Measurements from ENCODE around the gene RNASE7. TPM values are rescaled to one million over a fixed set of nuclear protein-coding genes. Genes with fewer than 3 reads are reported as not detected.
"Not testable (repeated sequence)": the region's sequence is repeated elsewhere in the genome, so short reads cannot be mapped to it uniquely, and the experiment has no call there.

RNASE7 gene
- total RNA-seq, 2 donors from 2014 or later, result 0.74 TPM; not detected in 1

GRCh38 chr14:21037156-21037555 lies 5.0 kb upstream of the RNASE7 start:
- Histone ChIP-seq H3K4me3 (no peak overlapping the region), H3K9me3 (no peaks in the 10 kb centered on the region), H3K36me3 (no peaks in the 10 kb centered on the region), H3K27ac (no peak overlapping the region), H3K27me3 (replicated peaks; ENCODE audit: insufficient read depth) (no peaks in the 10 kb centered on the region), H3K4me1 (replicated peaks) (peaks cover 14% of the 10 kb centered on the region)
- no peak for TF ChIP-seq POLR2AphosphoS5 (IDR thresholded peaks at IDR 0.05)
- TF ChIP-seq, protein P1, sequence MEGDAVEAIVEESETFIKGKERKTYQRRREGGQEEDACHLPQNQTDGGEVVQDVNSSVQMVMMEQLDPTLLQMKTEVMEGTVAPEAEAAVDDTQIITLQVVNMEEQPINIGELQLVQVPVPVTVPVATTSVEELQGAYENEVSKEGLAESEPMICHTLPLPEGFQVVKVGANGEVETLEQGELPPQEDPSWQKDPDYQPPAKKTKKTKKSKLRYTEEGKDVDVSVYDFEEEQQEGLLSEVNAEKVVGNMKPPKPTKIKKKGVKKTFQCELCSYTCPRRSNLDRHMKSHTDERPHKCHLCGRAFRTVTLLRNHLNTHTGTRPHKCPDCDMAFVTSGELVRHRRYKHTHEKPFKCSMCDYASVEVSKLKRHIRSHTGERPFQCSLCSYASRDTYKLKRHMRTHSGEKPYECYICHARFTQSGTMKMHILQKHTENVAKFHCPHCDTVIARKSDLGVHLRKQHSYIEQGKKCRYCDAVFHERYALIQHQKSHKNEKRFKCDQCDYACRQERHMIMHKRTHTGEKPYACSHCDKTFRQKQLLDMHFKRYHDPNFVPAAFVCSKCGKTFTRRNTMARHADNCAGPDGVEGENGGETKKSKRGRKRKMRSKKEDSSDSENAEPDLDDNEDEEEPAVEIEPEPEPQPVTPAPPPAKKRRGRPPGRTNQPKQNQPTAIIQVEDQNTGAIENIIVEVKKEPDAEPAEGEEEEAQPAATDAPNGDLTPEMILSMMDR (IDR thresholded peaks at IDR 0.05), result no peak
- intact Hi-C loops (cut with DNase I), result no loop called here
- 94% methylated on average over 3 of the region's 3 CpGs for WGBS
- no peak for DNase-seq (ENCODE audit: low spot score)

DNA sequence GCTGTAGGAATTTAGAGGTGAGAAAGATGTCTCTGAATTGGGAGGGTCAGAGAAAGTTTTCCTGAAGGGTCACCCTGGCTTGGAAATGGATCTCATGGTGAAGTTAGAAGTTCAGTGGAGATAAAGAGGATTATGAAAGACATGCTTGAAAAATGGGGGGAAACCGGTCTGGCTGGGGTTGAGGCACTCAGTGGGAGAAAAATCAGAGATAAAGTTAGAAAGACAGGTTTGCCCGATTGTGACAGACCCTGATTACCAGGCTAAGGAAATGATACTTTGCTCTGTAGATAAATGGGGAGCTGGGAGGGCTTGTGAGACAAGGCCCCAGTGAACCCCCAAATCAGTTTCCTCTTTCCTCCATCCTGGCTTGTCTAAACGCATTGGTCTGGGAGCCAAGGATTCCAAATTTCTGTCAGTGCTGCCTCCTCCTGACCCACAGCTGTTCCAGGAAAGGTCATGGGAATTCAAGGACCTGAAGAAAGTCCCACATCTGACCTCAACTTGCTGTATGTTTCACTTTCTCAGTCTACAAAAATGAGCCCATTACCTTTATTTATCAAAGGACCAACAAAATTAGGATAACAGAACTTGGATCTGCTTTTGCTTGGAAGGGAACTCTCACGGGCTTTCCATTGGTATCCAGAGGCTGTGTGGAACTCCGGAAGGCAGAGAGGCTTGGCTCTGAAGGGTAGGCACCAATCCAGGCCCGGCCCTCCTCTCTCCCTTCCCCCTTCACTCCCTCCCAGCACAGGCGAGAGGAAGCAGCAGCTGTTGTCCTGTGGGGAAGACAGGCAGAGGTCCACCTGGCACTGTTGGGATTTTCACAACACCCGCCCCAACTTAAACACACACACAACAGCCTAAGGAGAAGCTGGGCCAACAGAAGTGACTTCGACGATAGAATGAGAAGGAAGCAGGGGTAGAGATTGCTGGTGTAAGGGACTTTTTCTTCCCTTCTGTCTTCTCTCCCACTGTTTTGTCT lies 3.4 kb upstream of the RNASE7 start:
- WGBS, result 12% methylated on average over 10 of the region's 10 CpGs
- H3K9me3 ChIP-seq, result no peaks in the 10 kb centered on the region
- H3K36me3 ChIP-seq, result no peaks in the 10 kb centered on the region
- H3K27me3 ChIP-seq (replicated peaks; ENCODE audit: insufficient read depth), result no peaks in the 10 kb centered on the region
- peak overlapping the region; percentile 77 to 80 for H3K27ac ChIP-seq
- H3K4me1 ChIP-seq (replicated peaks), result peaks cover 14% of the 10 kb centered on the region
- DNase-seq (ENCODE audit: low spot score), result peak; percentile 88
- no peak overlapping the region for H3K4me3 ChIP-seq
- intact Hi-C loops (cut with DNase I), result loop anchor here (2.0 kb wide), 1 partner anchor 14 kb away; the partner anchor contains the start of gene NDRG2
- TF ChIP-seq, protein P1 (IDR thresholded peaks at IDR 0.05), result peak in 1 of 4 experiments; percentile 7
- TF ChIP-seq POLR2A (IDR thresholded peaks at IDR 0.05) (peak; percentile 21), POLR2AphosphoS5 (IDR thresholded peaks at IDR 0.05) (peak; percentile 89)

DNA sequence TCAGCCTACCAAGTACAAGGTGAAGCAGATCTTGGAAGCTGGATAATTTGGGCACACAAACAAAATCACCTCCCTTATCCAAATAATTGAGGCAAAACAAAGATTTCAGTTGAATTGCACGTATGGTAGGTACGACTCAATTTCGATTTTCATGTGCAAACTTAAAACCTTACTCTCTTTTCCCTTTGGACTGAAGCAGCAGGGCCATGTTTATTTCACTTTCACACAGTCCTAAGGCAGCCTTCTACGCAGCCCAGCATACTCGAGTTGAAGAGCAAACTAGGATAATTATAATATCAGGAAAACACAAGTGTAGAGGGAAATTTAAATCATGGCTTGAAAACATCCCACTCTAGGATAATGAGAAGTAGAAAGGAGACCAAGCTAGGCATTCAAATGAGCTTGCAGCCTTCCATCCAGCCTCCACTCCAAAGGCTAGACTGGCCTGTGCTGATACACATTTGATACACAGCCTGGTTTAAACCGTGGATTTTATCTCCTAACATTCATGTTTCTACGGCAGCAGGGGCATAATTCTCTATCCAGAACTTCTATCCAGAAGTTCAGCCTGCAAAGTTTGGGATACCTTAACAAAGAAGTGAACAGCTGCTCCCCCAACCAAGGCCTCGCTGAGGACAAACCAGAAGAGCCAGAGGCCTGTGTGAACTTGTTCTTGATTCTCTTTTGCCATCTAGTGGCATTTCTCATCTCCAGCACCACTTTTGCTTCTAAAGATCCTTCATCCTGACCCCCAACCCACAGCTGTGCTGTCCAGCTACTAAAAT lies 2.4 kb upstream of the RNASE7 start:
- TF ChIP-seq POLR2AphosphoS5 (IDR thresholded peaks at IDR 0.05), result peak; percentile 63
- no peak for TF ChIP-seq POLR2A (IDR thresholded peaks at IDR 0.05)
- TF ChIP-seq, protein P1 (IDR thresholded peaks at IDR 0.05), result peak; percentile 36 to 82 (median 74)
- 30% methylated on average over 8 of the region's 8 CpGs for WGBS
- no peaks in the 10 kb centered on the region for H3K36me3 ChIP-seq
- H3K27me3 ChIP-seq (replicated peaks; ENCODE audit: insufficient read depth), result no peaks in the 10 kb centered on the region
- DNase-seq (ENCODE audit: low spot score), result peak; percentile 66
- no peaks in the 10 kb centered on the region for H3K9me3 ChIP-seq
- no peak overlapping the region for H3K4me3 ChIP-seq
- H3K27ac ChIP-seq, result peak overlapping the region; percentile 77 to 80
- intact Hi-C loops (cut with DNase I), result loop anchor here (2.0 to 10.0 kb wide), 3 partner anchors 15 to 185 kb away; partner anchors contain the start of gene NDRG2
- peaks cover 14% of the 10 kb centered on the region for H3K4me1 ChIP-seq (replicated peaks)

GRCh38 chr14:21040370-21040925 lies 1.7 kb upstream of the RNASE7 start:
- Histone ChIP-seq H3K27ac (peak overlapping the region in 1 of 2 donors; percentile 80), H3K27me3 (replicated peaks; ENCODE audit: insufficient read depth) (no peaks in the 10 kb centered on the region), H3K4me1 (replicated peaks) (peaks cover 14% of the 10 kb centered on the region), H3K9me3 (no peaks in the 10 kb centered on the region), H3K36me3 (no peaks in the 10 kb centered on the region), H3K4me3 (no peak overlapping the region)
- TF ChIP-seq POLR2A (IDR thresholded peaks at IDR 0.05) (no peak), POLR2AphosphoS5 (IDR thresholded peaks at IDR 0.05) (no peak)
- TF ChIP-seq, protein P1 (IDR thresholded peaks at IDR 0.05), result no peak
- DNase-seq (ENCODE audit: low spot score), result no peak
- intact Hi-C loops (cut with DNase I), result loop anchor here (2.0 to 10.0 kb wide), 2 partner anchors 26 to 186 kb away; no protein-coding TSS in a partner anchor
- 64% methylated on average over 8 of the region's 8 CpGs for WGBS

DNA sequence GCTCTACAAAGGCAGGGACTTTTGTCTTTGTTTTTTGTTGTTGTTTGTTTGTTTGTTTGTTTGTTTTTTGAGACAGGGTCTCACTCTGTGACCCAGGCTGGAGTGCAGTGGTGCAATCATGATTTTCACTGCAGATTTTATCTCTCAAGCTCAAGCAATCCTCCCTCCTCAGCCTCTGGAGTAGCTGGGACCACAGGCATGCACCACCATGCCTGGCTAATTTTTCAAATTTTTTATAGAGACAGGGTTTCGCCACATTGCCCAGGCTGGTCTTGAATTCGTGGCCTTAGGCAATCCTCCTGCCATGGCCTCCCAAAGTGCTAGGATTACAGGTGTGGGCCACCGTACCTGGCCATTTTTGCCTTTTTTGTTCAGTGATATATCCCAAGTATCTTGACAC lies 1.2 kb upstream of the RNASE7 start:
- H3K9me3 ChIP-seq; H3K4me3 ChIP-seq; H3K27ac ChIP-seq; H3K27me3 ChIP-seq (replicated peaks; ENCODE audit: insufficient read depth); DNase-seq (ENCODE audit: low spot score); H3K36me3 ChIP-seq: not testable (repeated sequence)
- intact Hi-C loops (cut with DNase I), result loop anchor here (2.0 to 10.0 kb wide), 2 partner anchors 26 to 186 kb away; no protein-coding TSS in a partner anchor
- 70% methylated on average over 3 of the region's 3 CpGs for WGBS
- H3K4me1 ChIP-seq (replicated peaks), result peaks cover 14% of the 10 kb centered on the region

Data from prostate gland (tissue), 2 donors.